GM19035 (cell line): ENCODE results near the gene TSPAN17.

ENCODE experiments used
- ATAC-seq: cut with Tn5 transposase; IDR thresholded peaks from one replicate; pipeline ENCODE4 v1.9.1; 2021; ENCODE audit not compliant: unreplicated experiment

The TSPAN17 gene

GRCh38 chr5:176658817-176659511 is 11.7 kb downstream of the TSPAN17 start:
- ATAC-seq = no peak

DNA sequence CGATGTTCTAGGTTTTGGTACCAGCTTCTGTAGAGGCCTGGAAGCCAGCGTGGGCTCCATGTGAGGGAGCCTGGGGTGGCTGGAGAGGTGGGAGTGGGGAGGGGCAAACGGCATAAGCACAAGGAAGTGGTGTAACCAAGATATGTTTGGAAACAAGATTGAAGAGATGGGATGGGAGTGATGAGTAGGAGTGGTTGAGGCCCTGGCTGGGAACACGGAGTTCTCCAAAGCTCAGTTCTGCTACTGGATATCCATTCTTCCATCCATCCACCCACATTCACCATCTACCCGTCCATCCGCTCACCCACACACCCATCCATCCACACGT is 12.2 kb downstream of the TSPAN17 start:
- ATAC-seq = no peak

DNA sequence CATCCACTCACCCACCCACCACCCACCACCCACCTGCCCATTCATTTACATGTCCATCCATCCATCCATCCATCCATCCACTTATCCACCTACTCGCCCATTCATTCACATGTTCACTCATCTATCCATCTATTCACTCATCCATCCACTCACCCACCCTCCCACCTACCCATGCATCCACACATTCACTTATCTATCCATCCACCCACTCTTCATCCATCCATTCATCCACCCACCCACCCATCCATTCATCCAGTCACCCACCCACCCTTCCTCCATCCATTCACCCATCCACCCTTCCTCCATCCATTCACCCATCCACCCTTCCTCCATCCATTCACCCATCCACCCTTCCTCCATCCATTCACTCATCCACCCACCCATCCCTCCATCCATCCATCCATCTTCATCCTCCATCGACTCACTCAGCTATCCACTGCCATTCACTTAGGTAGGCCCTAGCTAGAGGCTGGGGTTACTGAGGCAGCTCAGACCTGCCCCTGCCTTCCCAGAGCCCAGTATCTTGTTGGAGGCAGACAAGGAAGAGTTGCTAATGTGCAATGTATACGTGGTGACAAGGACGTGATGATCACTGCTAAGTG is 12.7 kb downstream of the TSPAN17 start:
- ATAC-seq = no peak

DNA sequence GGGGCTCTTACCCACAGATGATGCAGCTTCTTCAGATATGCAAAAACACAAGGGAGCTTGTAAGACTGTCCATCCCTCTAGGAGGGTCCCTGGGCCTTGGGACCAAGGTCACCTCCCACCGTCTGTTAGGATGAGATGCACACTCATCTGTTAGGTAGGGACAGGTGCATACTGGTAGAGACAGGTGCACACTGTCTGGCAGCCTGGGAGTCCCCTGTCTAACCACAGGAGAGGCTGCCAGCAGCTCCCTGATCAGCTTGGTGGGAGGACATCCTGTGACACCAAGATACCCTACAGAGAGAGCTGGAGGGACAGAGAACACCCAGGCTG is 13.2 kb downstream of the TSPAN17 start:
- peak; percentile 35 for ATAC-seq

GRCh38 chr5:176660860-176661641 is 13.8 kb downstream of the TSPAN17 start:
- peak; percentile 78 for ATAC-seq

DNA sequence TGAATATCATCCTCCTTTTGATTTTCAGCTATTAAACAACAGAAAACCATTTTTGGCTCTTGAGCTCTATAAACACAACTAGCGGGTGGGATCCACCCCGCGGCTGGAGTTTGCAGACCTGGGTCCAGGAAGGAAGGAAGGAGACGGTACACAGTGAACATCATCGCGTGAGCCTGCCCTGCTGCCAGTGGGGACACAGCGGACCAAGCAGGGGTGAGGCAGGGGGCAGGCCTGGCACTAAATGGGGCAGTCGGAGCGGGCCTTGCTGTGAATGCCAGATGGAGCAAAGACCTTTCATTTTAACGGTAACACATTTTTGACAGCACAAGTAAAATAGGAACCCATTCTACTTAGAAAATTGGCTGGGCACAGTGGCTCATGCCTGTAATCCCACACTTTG is 14.4 kb downstream of the TSPAN17 start:
- ATAC-seq = no peak

DNA sequence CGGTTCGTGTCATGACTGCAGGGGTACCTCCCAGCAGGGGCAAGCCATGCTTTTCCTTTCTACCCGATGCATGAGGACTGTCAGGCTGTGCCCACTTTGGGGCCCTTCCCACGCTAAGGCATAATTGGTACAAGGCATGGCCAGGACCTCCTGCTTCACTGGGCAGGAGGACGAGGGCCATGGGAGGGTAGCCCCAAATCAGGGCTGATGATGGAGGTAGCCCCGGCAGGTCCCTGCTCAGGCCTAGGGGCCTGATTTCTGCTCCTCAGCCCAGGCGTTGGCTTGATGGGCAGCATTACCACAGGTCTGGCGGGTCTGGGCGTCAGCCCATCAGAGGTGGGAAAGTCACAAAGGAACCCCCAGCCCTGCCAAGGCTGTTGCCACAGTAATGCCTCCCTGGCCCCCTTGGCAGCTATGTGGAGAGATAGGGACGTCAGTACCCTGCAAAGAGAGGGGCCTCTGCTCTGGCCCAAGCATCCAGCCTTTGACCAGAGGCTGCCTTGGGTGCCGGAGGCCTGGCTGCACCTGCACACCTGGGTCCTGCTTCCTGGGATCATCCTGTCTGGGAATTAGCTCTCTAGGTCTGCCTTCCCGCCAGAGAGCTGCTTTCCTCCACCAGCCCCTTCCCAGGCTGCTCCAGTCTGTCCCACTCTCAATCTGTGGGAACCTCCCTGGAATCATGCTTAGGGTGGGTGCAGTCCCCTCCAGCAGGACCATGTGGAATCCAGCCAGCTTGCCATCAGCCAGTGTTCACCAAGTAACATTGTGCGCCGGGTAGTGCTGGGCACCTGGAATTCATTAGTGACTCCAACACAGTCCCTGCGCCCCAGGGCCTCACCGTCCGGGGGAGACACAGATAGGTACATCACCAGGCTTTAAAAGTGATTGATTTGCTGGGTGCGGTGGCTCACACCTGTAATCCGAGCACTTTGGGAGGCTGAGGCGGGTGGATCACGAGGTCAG is 15.4 kb downstream of the TSPAN17 start:
- no peak for ATAC-seq

DNA sequence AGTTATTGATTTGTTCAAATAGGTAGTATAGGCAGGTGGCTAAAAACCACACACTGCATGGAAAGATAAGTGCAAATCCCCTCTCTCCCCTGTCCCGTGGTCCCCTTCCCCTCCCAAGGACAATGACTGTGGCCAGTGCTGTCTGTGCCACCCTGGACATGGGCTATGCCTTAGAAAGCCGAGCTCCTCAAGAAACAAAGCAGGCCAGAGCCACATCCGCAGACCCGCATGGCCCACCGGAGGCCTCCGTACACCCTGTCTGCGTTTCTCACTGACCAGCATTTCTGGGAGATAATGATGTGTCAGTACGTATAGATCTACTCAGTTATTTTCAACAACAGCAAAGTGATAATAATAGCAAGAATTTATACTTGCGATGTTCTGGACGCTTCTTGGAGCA is 16.3 kb downstream of the TSPAN17 start:
- ATAC-seq = no peak

DNA sequence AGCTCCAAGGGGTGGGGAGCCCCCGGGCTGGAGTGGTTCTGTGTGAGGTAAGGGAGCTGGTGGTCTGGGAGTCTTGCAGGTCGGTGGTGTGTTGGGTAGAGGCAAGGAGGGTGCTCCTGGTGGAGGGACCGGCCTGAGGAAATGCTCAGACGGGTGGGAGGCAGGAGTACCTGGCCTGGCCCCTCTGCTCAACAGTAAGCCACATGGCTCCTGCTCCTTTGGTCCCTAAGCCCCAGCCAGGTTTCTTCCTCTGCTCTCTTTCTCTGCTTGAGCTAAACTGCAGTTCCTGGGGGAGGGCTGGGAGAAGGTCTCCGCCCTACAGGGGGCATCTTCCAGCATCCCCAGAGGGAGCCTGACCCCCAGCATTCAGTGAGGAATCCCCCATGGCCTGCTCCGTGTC is 17.2 kb downstream of the TSPAN17 start:
- no peak for ATAC-seq

DNA sequence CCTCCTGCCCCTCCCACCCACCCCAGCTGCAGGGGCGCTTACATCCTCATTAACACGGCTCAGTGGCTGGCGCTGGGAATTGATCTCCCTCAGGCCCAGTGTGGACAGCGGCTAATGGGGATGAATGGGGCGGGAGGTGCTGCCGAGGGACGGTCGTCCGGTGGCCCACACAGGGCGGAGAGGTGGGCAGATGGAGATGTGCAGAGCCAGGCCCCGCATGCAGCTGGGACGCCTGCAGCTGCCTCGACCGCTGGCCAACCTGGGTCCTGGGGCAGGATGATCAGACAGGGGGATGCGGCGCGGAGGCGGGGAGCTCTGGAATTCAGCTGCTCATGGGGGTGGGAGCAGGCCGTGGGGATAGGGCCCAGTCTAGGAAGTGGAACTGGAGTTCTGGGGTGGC is 17.6 kb downstream of the TSPAN17 start:
- no peak for ATAC-seq

GRCh38 chr5:176665517-176665916 is 18.2 kb downstream of the TSPAN17 start:
- no peak for ATAC-seq

DNA sequence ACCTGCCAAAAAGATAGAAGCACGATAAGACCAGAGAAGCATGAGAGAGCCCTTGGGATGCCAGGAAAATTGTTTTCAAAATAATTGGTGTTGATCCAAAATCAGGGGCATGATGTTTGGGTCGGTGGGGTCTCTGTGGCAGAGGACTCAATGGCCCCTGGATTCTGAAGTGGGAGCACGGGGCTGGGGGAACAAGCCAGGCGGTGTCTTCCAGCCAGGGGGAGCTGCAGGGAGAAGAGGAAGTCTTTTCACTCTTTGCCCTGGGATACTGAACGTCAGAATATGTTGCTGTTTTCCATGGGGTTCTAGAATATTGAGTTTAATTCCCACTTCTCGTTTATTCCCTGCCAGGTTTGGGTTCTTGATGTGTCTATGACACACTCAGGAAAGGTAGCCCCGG is 20.4 kb downstream of the TSPAN17 start:
- no peak for ATAC-seq

GRCh38 chr5:176670449-176670848 is 23.2 kb downstream of the TSPAN17 start:
- no peak for ATAC-seq

DNA sequence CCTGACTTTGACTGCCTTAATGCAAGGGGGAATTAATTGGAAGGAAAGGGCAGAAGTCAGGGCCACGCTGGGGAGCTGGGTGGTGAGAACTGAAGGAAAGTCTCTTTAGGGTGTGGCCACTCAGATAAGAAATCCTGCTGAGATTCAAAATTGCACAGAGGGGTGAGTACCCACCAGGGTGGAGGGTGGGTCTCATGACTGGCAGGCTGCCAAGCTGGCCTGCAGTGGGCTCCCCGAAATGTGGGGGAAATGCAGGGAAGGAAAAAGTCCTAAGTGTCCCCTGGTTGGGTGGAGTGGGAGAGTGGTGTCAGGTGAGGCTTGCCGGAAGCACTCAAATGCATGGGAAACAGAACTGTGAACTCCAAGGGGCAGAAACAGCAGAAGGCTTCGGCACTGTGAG is 24.1 kb downstream of the TSPAN17 start:
- no peak for ATAC-seq

DNA sequence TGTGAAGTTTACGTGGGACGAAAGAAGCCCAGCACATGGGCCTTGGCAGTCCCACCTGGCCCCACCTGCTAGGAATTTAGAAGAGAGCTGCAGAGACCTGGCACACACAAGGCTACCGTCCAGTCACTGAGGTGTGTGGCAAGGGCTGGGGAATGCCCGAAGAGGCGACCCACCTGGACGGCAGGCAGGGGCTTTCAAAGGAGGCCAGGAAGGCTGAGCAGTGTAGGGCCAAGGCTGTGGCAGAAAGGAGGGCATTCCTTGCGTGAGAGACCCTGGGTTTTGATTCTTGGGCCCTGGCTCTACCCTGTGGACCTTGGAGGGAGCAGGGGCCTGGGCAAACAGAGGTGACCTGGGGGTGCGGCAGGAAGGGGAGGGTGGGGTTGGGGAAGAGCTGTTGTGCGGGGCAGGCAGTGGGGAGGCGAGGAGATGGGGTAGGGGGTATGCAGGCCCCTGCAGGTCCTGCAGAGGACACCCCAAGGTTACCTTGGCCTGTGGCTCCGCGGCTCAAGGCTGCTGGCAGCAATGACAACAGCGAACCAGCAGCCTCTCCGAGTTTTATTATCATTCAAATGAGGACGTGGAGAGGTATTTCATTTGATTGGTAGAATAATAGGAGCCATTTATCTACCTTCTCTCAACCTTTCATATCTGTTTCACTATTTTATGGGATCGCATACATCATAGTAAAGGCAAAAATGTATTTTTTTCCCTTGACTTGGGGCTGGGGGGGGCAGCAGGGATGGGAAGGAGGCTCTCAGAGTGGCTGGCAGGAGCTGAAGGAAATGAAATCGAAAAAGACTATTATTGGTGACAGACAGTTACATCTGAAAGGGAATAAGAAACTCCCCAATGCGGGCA is 24.8 kb downstream of the TSPAN17 start:
- no peak for ATAC-seq

- no peak for ATAC-seq
These were observed 26.6 kb downstream of the TSPAN17 start for GRCh38 chr5:176673651-176674583.

DNA sequence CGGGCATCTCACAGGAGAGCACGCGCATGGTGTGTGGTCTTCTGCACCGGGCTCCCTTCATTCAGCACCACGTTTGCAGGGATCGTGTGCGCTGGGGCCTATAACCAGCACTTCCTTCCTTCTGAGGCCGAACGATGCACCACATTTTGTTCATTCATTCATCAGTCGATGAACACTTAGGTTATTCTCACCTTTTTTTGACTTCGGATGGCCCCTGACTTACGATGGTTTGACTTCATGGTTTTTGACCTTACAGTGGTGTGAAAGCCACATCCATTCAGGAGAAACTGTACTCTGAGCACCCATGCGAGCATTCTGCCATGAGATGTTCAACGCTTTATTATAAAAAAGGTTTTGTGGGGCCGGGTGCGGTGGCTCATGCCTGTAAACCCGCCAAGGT is 27.5 kb downstream of the TSPAN17 start:
- no peak for ATAC-seq

GRCh38 chr5:176675676-176676360 is 28.5 kb downstream of the TSPAN17 start:
- peak; percentile 21 for ATAC-seq

DNA sequence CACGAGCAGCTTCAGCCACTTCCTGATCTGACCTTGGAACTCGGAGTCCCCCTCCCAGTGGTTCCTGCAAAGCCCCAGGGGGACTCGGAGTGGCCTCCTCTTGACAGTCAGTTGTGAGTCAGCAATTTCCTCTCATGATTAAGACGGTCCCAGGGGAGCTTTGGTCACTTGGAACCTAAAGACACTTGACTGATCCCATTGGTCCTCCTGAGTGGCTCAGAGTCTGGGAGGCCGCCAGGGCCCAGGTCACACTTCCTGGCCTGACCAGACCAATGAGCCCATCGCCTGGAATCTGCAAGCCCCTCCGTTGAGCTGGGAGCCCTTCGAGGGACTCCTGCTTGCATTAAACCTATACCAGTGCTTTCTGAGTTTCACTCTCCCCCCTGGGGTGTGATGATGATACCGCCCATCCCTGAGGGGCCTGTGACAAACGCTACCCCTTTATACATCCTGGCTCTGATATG is 29.1 kb downstream of the TSPAN17 start:
- ATAC-seq = peak; percentile 60
